Measurements from ENCODE around the gene RAB9B.

RAB9B gene

DNA sequence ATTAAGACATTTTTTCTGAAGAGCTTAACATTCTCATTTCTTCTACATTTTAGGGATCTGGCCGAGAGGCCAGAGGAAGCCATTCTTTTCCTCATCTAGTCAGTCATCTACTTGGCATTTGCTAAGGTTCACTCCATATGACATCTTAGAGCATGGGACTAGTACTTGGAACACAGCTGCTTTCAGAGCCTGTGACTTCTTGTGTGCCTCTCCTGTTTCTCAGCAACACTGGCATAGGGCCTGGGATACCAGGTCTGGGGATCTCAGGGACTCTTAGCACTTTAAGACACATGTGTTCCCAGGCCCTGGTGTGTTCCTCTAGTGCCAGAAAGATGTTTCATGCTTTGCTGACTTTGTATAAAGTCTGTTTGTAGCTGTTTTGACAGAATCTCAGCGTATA, 48.1 kb downstream of the RAB9B start:
- in situ Hi-C loops (cut with HindIII; ENCODE audit: low sequenced_read_pairs), result no loop called here
- DNase-seq (ENCODE audit: low read depth), result no peak
- H3K4me3 ChIP-seq (ENCODE audit: low read depth, low read length), result no peak overlapping the region
- TF ChIP-seq, protein P1, sequence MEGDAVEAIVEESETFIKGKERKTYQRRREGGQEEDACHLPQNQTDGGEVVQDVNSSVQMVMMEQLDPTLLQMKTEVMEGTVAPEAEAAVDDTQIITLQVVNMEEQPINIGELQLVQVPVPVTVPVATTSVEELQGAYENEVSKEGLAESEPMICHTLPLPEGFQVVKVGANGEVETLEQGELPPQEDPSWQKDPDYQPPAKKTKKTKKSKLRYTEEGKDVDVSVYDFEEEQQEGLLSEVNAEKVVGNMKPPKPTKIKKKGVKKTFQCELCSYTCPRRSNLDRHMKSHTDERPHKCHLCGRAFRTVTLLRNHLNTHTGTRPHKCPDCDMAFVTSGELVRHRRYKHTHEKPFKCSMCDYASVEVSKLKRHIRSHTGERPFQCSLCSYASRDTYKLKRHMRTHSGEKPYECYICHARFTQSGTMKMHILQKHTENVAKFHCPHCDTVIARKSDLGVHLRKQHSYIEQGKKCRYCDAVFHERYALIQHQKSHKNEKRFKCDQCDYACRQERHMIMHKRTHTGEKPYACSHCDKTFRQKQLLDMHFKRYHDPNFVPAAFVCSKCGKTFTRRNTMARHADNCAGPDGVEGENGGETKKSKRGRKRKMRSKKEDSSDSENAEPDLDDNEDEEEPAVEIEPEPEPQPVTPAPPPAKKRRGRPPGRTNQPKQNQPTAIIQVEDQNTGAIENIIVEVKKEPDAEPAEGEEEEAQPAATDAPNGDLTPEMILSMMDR (IDR thresholded peaks at IDR 0.05; ENCODE audit: low read depth, low read length, missing control alignments), result no peak

DNA sequence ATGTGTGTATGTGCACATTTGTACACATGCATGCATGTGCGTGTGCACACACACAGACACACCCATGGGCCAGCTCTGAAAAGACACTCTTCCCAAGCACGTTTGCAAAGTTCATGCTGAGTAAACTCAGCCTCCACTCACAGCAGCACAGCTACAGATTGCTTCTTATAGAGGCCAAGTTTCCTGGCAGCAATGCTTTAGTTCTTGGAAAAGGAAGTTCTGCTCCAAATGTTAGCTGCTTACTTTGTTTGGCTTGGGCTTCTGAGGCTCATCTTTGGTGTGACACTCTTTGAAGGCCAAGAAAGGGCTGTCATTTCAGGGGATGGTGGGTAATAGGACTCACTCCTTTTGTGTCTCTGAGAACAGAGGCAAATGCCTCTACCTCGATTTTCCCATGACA, 48.9 kb downstream of the RAB9B start:
- in situ Hi-C loops (cut with HindIII; ENCODE audit: low sequenced_read_pairs), result no loop called here
- TF ChIP-seq, protein P1 (IDR thresholded peaks at IDR 0.05; ENCODE audit: low read depth, low read length, missing control alignments), result no peak
- H3K4me3 ChIP-seq (ENCODE audit: low read depth, low read length), result no peak overlapping the region
- no peak for DNase-seq (ENCODE audit: low read depth)

DNA sequence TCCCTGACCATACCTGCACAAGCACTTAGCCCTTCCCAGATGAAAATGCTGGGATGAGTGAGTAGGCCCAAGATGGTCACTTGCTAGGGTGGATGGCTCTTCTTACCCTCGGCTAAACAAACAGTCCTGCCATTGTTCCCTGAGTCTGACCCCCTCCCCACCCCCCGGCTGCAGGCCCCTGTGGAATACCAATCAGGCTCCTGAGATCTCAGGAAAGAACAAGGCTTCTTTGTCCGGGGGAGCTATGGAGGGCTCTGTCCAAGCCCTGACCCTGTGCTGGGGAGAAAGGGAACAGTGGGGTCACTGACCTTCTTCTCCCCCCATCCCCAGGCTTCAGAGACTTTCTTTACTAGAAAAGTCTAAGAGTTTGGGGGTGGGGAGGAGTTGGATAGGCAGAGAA, 49.4 kb downstream of the RAB9B start:
- no peak overlapping the region for H3K4me3 ChIP-seq (ENCODE audit: low read depth, low read length)
- in situ Hi-C loops (cut with HindIII; ENCODE audit: low sequenced_read_pairs), result no loop called here
- DNase-seq (ENCODE audit: low read depth), result no peak
- TF ChIP-seq, protein P1 (IDR thresholded peaks at IDR 0.05; ENCODE audit: low read depth, low read length, missing control alignments), result no peak

DNA sequence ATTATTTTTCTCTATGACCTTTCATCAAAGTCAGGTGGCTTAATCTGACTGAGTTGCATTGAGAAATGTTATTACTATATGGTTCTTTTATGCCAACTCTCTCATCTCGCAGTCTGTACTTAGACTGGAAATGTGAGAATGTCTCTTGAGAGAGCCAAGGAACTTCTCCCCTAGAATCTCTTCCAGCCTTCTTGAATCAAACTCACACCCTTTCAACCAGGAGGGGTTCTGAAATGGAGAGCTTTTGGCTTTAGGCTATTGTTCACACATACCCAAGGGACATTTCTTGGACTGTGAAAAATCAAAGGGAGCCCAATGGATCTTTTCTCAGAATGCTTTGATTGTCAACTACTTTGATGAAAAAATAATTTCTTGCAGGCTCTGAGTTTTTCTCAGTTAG, 50.4 kb downstream of the RAB9B start:
- in situ Hi-C loops (cut with HindIII; ENCODE audit: low sequenced_read_pairs), result no loop called here
- DNase-seq (ENCODE audit: low read depth), result no peak
- H3K4me3 ChIP-seq (ENCODE audit: low read depth, low read length), result no peak overlapping the region
- TF ChIP-seq, protein P1 (IDR thresholded peaks at IDR 0.05; ENCODE audit: low read depth, low read length, missing control alignments), result no peak

DNA sequence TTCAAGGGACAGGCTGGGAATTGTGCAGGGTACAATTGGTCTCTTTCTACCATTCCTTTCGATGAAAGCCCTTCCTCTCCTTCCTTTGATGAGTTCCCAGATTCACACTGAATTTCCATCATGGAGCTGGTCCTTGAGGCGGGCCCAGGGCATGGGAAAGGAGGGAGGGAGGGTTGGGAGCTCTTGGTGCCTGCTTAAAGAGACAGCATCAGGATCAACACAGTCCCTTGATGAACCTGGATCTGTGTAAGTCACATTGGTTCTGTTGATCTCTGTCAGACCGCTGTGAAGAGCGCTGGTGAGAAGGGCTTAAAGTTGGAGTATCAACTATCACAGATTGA, 51.0 kb downstream of the RAB9B start:
- no peak overlapping the region for H3K4me3 ChIP-seq (ENCODE audit: low read depth, low read length)
- in situ Hi-C loops (cut with HindIII; ENCODE audit: low sequenced_read_pairs), result no loop called here
- TF ChIP-seq, protein P1 (IDR thresholded peaks at IDR 0.05; ENCODE audit: low read depth, low read length, missing control alignments), result no peak
- no peak for DNase-seq (ENCODE audit: low read depth)

DNA sequence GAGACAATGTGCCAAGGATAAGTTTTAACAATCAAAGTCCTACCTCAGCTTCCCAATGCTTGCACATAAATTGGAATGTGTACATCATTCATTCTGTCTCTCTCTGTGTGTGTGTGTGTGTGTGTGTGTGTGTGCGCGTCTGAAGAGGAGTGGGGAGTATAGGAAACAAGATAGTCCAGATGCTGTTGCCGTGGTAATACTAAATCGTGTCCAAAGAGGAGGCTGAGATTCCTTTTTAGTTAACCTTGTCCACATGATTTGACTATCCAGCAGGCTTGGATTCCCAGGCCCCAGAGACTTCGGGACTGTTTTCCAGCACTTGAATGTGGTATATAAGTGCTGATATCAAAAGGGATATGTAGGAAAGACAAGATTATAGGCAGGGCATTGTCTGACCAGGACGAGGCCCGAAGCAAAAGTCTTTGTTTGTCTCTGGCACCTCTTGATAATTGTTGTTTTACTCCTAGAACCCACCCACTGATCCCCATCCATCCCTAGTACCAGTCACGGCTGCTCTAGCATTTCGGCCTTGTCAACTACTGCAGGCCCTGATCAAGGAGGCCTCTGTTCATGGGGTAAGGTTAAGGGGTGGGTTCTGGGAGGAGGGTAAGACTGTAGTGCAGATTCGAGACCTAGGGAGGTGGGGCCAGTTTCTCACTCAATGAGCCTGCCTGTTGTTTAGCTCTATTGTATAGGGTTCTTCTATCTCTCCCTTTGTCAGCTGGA, 51.6 kb downstream of the RAB9B start:
- no peak for DNase-seq (ENCODE audit: low read depth)
- in situ Hi-C loops (cut with HindIII; ENCODE audit: low sequenced_read_pairs), result no loop called here
- TF ChIP-seq, protein P1 (IDR thresholded peaks at IDR 0.05; ENCODE audit: low read depth, low read length, missing control alignments), result no peak
- H3K4me3 ChIP-seq (ENCODE audit: low read depth, low read length), result no peak overlapping the region

Data from astrocyte of the cerebellum (primary cell).